Stimulated activated CD4-positive, alpha-beta T cell treated with anti-CD3 and anti-CD28 coated beads, Interleukin-1b, Interleukin-23, amount 100 ng/mL, for 4 hours (primary cell): ENCODE measurements around the gene CDHR3.

ENCODE experiments used
- DNase-seq, 2 donors: peaks; one replicate each; pipeline ENCODE4 v3.0.0-alpha.2; 2020; ENCODE audit warnings: low read depth in 2 of 2

The CDHR3 gene

DNA sequence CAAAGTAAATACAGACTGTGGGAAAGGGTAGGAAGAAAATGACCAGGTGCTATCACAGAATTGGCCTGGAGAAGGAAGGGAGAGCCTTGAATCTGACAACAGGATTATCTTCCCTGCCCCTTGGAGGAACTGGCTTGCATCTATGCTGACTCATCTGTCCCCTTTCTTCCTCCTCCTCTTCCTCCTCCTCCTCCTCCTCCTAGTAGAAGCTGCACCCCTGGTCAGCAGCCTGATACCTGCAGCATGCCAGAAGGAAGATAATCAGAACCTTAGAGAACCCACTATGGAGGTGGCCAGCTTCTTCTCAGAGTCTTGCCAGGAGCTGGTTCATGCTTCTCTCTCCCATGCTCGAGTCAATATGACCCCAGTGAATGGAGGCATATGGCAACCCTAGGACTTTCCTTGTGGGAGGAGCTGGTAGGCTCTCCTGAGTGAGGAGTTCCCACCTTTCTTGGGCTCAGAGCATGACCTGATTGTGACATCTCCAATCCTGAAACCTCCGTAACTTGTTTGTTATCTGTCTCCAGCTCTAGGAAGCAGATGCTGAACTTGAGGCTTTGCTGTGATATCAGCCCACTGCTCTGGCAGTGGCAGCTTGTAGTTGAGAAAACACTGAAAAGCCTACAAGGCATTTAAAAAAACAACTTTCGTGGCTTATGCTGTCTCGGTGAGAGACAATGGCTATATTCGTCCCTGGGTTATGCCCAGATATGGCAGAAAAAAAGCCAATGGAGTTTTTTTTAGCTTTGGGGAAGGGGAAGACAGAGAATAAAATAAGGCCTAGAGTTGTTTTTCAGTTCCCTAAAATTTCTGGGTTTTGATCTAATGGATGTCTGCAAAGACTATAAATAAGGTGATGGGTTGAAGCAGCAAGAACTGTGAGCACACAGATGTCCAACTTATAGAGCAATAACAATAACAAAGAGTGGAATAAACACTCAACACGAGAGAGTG is 60.6 kb downstream of the CDHR3 start:
- no peak for DNase-seq

DNA sequence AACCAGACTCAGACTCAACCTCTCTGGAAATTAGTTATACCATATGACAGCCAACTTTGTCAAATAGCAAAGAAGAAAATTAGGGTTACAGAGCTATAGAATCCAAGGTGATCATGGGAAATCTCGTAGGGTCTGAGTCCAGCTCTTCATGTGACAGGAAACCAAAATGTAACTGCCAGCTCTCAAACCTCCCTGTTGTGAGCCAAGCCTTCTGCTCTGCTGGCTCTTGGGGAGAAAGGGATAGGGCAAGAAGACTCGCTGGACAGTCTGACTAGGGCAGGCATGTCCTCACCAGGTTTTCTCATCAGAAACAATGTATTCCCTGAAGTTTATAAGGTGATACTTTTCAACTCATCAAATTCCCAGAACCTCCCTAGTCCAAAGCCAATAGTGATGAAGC is 63.0 kb downstream of the CDHR3 start:
- no peak for DNase-seq

DNA sequence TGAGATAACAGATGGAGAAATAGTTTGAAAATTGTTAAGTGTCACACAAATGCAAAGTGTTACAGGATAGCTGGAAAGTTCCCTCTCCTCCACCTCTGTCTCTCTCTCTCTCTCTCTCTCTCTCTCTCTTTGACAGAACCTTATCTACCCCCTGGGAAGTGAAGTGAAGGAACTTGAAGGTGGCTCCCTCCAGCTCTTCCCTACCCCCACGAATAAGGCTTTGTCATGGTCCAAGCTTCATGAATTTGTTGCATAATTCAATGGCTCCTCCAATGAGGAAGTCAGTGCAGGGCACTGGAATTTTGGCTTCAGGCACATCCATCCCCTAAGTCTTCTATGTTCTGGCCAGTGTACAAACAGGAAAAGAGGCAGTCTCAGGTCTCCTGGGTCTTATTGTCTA is 66.4 kb downstream of the CDHR3 start:
- DNase-seq, result no peak

DNA sequence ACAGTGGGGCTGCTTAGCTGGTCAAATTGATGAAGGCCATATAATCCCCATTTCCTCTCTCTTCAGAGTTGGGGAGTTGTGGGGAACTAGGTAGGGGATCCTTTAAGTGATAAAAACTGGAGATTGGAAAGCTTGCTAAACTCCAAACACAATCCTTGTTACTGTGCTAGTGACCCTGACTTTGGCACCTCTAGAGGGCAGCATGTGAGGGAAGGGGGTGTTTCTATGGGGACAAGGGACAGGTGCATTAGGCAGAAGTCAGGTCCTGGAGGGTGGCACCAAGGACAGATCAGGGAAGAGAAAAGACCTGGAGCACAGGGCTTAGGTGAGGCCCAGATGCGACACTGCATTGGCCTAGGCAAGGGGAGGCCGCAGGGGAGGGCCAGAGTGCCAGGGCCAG is 66.9 kb downstream of the CDHR3 start:
- no peak for DNase-seq

DNA sequence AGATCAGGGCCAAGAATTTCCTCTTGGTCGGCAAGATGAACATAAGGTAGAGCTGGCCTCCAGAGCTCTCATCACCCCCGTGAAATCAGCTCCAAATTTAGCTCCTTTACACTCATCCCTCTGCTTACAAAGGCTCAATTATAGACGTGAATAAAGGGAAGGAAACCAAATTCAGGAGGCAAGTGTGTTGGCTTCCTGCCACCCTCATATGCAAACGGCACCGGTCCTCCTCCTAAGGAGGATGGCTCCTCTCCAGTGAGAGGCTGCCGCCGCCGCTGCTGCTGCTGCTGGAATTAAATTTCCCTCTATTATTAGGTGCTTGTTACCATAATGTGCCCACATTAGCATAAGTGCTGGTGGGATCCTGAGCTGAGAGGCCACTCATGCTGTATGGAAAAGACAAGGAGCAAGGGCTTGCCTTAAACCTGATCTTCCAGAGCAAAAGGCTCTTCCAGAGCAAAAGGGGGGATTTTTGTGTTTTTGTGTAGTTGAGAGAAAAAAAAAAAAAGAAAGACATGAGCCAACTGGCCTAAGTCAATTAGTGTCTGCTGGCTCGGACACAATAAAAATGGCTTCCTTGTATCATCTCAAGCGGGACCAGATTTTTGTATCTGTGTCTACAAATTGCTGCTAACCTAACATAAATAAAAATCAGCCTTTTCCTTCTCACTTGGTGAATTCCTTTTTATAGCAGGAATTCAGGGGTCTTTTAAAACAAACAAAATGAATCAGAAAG is 68.4 kb downstream of the CDHR3 start:
- no peak for DNase-seq

DNA sequence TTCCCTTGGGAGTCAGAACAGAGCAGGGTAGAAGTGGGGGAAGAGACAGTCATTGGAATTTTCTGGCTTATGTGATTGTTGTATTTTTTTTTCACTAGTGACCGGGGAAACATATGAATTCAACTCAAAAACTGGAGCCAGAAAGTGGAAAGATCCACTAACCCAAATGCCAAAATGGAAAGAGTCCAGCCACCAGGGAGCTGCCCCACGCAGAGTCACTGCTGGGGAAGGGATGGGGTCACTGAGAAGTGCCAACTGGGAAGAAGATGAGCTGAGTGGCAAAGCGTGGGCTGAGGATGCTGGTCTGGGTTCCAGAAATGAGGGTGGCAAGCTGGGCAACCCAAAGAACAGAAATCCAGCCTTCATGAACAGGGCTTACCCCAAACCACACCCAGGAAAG is 69.2 kb downstream of the CDHR3 start:
- DNase-seq, result no peak

DNA sequence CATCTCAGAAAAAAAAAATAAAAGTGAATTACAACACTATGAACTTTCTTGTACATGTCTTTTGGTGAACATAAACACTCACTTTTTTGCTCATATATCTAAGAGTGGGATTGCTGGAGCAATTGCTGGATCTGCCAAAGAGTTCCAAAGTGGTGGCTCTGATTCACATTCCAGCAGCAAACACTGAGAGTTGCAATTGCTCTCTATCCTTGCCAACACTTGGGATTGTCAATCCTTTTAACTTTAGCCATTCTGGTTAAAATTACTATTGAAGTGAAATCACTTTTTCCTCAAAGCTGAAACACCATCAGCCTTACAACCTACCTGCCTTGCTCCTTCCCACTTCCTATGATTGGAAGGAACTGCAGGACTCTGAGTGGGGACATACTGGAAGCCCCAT is 70.7 kb downstream of the CDHR3 start:
- no peak for DNase-seq

DNA sequence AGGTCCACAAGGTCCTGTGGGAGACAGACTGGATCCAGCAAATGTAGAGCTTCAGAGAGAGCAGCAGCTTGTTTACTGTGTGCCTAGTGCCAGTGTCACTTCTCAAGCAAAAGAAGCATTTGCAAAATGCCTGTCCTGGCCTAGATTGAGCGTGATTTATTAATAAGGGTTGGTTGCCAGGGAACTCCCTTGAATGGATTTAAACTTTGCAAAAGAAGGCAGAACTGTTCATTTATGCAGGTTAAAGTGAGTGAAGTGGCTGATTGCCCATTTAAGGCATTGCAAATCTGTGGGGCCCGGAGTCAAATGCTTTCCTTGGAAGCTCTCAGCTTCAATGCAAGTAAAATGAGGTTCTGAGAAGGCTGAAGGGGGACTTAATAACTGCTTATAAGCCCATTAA is 71.3 kb downstream of the CDHR3 start:
- no peak for DNase-seq

DNA sequence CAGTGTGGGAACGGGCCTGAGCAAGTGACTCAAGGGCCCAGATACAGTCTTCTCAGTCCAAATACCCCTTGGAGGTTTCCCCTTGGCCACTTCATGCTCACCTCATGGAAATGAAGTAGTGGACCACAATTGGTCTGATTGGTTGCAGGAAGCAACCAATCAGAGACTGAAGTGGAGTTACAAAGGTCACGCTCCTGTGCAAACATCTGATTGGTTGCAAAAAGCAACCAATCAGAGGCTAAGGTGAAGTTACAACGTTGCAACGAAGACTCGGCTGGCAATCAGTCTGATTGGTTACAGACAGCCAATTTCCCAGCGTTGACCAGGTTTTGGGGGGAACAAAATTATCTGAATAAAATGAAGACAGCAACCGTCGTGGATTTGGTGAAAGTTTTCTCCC is 72.5 kb downstream of the CDHR3 start:
- no peak for DNase-seq

DNA sequence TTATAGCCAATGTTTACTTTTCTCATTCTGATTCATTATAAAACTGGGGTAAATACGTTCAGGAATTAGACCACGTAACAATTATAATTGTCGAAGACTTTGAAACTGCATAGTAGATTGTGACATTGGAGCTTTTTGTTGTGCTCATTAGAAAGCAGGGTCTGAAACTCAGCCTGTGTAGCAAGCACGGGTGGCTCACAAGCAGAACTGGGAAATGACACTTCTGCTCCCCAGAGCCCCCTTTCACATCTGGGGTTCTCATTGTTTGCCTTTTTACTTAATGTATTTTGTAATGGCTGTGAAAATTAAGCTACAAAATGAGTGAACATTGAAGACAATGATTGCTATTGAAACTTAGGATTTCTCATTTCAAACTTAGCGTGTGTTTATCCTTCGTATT is 72.9 kb downstream of the CDHR3 start:
- no peak for DNase-seq

DNA sequence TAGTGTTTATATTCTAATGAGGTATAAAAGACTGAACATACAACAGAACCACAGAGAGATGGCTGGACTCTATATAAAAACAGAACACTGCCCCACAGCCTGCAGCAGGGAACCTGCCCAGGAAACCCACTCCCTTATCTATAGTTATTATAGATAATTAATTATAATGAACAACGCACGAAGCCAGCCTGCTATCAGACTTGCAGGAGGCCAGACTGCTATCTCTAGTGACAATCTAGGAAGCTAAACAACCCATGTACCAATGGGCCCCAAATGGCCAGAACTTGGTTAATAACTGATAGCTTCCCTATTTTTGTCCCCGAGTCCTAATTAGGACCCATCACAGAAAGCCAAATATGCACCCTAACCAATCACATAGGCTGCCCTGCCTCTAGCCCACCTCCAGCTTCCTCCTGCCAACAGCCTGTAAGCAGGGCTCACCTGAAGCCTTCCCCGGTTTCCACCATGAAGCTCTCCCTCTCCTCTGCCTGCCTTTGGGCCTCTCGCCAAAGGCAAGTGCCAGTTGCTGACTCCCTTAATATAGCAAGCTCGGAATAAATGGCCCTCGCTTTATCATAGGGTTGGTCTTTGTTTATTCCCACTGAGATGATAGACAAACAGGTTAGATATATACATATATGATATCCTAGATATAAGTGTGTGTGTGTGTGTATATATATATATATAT is 74.6 kb downstream of the CDHR3 start:
- DNase-seq, result no peak

DNA sequence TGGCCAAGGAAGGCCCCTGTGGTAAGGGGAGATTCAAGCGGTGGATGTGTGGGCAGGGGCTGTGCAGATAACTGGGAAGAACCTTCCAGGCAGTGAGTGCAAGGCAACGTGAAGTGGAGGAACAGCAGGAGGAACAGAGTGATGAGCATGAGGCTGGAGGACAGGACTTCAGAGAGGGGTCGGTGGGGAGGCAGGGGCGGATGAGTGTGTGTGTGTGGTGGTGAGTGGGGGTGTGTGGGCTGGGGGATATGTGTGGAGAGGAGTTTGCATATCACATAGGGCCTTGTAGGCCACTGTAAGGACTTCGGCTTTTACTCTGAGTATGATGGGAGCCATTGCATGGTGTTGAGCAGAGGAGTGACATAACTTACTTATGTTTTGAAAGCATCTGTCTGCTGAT is 75.2 kb downstream of the CDHR3 start:
- DNase-seq, result no peak

DNA sequence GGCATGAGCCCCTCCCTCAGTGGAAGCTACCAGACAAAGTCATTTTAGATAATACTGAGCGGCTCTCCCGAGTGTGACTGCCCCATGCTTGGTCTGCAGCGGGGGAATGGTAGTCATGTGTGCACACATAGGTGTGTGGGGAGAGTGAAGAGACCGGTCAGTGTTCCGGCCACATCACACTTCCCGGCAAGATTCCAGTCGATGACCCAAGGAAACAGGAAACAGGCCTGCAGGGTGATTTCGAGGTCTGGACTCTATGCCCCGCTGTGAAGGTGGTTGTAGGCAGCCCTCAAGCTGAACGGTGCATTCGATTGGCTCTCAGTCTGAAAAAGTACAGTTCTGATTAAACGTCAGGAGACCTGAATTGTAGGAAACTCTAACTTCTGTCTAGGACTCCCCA is 75.9 kb downstream of the CDHR3 start:
- DNase-seq, result no peak

DNA sequence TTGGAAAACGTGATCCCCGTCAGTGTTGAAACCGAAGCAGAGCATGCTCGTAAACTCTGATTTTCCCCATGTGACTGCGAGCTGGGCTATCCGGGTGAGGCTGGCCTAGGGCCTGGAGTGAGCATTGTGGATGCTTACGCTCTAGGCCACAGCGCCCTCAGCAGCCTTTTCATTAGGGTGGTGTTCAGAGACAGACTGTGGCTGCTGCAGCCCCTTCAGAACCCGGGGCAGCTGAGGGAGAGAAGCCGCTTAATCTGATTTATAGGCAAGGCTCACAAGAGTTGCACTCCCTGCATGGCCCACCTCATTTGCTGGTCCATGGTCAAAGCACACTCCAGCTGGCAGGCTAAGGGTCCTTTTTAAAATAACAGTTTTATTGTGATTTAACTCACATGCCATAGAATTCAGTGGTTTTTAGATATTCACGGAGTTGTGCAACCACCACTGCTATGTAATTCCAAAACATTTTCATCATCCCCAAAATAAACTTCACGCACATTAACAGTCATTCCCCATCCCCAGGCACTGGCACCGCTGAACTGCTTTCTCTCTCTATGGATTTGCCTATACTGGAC is 76.5 kb downstream of the CDHR3 start:
- DNase-seq, result no peak

DNA sequence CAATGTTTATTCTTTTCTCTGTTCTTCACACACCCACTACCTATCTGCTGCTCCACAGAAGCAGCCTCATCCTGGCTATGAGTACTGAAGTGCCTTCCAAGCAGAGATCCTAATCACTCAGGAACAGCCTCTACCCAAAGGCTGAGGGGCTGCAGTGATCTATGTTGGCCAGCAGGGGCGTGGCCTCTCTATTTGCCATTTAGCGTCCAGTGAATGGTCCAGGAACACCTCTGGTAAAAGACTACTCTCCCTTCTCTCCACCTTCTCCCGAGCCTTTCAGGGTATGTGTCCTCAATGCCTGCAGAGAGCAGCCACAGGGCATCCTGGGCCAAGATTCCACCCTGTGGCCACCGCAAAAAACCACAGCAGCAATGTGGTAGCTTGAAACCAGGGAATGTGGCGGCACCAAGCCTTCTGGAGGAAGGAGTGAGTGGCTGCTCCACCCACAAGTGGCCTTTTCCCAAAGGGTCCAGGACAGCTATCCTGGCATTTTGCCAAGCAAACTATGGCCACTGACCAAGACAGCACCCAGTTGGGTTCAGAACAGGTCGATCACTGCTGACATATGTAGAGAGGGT is 78.2 kb downstream of the CDHR3 start:
- no peak for DNase-seq

DNA sequence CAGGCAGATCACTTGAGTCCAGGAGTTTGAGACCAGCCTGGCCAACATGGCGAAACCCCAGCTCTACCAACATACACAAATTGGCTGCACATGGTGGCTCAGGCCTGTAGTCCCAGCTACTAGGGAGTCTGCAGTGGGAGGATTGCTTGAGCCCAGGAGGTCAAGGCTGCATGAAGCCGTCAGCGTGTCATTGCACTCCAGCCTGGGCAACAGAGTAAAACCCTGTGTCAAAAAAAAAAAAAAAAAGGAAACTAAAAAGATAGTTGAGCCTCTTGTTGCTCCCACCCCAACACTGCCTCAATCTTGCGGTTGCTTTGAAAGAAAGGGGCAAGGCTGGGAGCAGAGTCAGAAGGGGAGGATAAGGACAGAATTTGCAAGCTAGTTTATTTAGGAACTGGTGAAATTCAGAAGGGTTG is 79.1 kb downstream of the CDHR3 start:
- no peak for DNase-seq

DNA sequence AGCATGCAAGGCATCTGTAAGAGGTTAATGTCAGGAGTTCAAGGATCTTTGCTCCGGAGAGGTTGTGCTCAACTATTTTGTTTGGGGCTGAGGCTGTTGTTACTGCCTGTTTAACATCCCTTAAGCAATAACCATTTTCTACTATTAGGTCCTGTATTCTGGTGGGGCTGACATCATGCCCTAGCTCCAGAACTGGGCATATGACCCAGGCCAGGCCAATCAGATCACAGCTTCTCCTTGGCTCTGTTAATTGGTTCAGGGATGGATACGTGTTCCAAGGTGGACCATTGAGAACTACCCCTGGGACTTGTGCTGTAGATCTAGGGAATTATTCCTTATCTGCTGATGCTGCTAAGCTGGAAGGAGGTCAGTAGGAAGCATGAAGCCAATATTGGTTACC is 82.1 kb downstream of the CDHR3 start:
- no peak for DNase-seq

DNA sequence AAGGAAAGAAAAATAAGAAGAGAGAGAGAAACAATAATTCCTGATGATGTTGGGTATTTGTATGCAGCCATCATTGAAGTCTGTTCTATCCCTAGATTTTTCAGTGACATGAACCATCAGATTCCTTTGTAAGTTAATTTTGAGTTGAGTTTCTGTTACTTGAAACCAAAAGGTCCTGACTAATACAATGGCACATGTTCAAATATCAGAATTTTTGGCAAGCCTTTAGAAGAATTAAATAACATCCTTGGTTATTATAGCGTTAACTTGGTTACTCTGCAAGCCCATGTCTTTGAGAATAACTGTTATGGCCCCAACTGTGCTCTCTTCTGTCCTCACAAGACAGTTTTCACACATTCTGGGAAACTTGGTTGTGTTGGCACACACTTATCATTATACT is 82.5 kb downstream of the CDHR3 start:
- no peak for DNase-seq

DNA sequence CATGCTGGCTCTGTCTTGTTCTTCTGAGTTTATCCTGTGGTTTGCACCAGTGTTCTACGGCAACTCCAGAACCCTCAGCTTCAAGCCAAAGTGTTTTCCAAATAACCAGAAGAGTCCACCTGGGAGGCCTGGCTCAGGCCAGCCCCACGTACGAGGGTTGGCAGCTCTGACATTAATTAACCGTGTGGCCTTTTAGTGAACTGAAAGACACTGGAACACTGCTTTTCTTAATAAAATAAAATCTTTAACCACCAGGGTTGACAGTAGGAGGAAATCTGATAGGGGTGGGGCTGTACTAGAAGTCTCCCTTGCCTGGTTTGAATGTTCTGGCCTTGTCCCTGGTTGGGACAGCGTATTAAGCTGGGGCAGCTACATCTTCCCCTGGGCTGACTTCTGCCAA is 84.1 kb downstream of the CDHR3 start:
- DNase-seq, result no peak

DNA sequence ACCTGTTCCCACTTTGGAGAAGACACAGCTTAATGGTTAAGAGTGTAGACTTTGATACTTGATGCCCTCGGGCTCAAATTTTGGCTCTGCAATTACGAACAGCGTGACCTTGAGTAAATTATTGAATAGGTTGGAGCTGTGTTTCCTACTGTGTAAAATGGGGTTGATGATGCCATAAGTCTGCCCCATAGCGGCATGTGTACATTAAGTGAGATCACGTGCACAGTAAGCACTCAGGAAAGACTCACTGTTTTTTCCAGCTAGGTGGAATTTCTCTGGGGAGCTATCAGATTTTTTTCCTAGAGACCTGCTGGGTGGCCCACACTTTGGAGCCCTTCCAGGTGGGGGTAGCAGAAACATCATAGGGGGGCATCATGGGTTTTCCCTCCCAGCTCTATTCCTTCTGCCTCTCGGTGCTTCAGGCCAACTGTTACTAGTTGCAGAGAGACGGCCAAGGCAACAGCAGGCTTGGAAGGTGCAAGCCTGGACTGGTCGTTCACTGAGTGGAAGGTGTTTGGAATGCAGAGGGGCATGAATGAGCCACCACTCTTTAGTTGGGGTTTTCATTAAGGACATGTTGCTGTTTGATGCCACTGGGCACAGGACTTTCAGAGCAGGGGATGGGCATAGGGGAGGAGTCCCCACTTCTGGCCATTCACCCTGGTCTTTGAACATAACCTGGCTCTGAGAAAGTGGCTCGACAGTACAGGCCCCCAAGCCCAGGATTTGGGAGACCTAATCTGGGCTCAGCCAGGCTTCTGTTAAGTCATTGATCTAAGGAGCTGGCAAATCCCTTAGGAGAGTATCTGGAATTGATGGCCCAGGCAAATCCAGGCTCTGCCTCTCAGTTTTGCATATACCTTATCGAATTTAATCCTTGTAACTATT is 85.0 kb downstream of the CDHR3 start:
- DNase-seq, result no peak

DNA sequence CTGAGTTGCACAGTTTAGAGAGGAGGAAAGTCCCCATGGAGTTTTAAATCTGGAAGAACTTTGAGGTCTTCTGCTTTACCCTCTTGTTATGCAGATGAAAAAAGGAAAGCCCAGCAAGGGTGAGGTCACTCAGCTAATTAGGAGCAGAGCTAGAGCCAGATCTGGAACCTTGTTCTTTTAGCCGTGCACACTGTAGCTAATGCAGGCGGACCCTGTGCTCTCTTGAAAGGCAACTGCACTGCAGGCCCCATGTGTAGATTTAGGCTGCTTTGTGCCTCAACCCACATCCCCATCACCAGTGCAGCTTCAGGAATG is 85.6 kb downstream of the CDHR3 start:
- DNase-seq, result no peak
